Activated CD4-positive, alpha-beta T cell treated with anti-CD3 and anti-CD28 coated beads, Interleukin-2, amount 50 U/mL, for 48 hours (primary cell): ENCODE results near the gene NENF.
"Not testable (repeated sequence)": the region's sequence is repeated elsewhere in the genome, so short reads cannot be mapped to it uniquely, and the experiment has no call there.

Source experiments
- DNase-seq, 2 experiments: peaks; one replicate each; pipeline ENCODE4 v3.0.0-alpha.2; 2020

The NENF gene

DNA sequence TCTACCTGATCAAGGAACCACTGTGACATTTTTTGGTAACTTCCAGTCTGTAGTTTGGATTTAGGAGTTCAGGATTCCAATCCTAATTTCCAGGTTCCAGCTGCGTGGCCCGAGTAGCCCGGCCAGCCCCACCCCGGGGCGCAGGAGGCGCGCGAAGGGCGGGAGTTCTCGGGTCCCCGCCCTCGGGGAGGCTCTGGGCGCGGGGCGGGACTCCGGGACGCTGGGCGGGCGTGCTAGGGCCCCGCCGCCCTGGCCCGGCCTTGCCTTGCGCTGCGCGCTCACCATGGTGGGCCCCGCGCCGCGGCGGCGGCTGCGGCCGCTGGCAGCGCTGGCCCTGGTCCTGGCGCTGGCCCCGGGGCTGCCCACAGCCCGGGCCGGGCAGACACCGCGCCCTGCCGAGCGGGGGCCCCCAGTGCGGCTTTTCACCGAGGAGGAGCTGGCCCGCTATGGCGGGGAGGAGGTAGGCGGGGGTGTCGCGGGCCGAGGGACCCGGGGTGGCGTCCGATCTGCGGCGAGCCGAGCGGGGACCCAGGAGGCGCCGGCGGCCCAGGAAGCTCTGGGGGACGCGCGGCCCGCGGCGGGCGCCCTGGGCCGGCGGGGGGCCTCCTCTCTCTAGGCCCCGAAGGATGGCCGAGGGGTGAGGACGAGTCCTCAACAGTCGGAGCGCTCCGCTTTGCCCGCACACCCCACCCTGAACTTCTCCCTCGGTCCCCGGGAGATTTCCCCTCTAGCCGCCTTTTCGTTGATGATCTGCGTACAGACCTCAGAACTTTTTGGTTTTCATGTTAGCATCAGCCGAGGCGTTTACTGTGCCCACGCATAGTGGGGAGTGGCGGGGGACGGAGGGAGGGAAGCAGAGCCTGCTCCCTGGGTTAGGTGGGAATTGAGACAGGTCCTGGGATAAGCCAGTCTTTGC is at the start of gene NENF:
Gene NENF, plus strand, starts transcription at position 260 of the 916 bp plus-strand sequence. Its CDS starts 24 bp downstream, at position 284.
- peak; percentile 78 to 82 for DNase-seq

DNA sequence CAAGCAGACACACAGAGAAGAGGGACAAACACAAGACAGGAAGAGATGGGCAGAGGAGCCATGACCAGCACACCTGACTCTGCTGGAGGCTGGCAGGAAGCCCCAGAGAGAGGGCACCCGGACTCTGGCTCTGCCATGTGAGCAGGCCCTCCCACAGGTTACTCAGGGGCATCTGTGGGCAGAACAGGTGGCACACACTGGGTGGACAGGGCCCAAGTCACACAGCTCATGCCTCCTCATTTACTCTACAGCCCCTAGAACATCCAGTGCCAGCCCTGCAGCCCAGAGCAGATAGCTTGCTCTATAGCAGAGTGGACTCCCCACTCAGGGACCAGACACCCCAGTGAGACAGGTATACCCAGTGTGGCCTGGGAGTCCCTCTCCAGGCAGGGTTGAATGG is 46.7 kb upstream of the NENF start:
- no peak for DNase-seq

DNA sequence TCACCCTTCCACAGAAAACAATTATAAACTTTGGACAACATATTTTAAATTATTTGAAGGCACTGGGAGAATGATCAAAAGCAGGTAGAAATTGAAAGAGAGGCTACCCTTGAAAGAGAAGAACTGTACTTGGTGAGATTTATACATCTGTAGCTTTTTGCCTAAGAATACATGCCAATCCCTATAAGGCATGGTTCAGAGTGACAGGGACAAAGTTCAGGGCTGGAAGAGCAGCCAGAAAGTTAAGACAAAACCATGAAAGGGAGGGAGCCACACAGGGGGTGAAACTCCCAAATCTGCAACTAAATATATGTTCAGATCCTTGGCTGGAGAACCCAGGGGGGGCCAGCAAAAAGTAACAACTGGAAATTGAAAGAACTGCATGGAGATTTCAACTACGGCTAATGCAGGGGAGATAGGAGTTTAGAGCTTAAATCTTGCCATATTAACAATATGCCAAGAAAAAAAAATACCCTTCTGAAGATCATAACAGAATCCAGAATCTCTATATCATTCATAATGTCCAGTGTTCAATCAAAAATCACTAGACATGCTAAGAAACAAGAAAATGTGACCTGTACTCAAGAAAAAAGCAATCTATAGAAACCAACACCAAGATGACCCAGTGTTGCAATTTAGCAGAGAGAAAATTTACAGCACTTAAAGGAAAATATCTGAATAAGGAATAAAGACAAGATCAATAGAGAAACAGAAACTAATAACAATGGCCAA is 43.6 kb upstream of the NENF start:
- DNase-seq = no peak

DNA sequence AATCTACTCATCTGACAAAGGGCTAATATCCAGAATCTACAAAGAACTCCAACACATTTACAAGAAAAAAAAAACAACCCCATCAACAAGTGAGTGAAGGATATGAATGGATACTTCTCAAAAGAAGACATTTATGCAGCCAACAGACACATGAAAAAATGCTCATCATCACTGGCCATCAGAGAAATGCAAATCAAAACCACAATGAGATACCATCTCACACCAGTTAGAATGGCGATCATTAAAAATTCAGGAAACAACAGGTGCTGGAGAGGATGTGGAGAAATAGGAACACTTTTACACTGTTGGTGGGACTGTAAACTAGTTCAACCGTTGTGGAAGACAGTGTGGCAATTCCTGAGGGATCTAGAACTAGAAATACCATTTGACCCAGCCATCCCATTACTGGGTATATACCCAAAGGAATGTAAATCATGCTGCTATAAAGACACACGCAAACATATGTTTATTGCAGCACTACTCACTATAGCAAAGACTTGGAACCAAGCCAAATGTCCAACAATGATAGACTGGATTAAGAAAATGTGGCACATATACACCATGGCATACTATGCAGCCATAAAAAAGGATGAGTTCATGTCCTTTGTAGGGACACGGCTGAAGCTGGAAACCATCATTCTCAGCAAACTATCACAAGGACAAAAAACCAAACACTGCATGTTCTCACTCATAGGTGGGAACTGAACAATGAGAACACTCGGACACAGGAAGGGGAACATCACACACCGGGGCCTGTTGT is 36.9 kb upstream of the NENF start:
- DNase-seq = not testable (repeated sequence)

DNA sequence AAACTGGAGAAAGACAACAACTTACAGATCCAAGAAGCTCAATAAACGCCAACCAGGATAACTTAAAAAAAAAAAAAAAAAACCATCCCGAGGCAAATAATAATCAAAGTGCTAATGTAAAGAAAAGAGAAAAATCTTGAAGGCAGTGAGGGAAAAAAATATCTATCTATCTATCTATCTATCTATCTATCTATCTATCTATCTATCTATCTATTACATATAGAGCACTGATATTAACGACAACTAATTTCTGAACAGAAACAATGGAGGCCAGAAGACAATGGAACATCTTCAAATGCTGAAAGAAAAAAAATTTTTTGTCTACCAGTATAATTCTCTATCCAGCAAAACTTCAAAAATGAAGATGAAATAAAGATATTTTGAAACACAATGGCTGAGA is 36.1 kb upstream of the NENF start:
- no peak for DNase-seq

DNA sequence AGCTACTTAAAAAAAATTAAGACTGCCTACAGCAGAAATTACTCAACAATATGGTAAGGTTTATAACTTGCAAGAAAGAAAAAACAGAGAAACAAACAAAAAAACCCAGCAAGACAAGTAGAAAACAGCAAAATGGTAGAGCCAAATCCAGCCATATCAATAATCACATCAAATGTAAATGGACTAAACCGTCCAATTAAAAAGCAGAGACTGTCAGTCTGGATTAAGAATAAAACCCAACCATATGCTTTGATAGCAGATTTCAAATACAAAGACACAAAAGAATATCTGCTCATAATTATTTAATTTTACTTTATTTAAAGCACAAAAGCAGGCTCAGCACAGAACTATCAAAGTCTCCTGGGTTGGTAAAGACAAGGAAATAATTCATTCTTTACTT is 35.5 kb upstream of the NENF start:
- DNase-seq = no peak

DNA sequence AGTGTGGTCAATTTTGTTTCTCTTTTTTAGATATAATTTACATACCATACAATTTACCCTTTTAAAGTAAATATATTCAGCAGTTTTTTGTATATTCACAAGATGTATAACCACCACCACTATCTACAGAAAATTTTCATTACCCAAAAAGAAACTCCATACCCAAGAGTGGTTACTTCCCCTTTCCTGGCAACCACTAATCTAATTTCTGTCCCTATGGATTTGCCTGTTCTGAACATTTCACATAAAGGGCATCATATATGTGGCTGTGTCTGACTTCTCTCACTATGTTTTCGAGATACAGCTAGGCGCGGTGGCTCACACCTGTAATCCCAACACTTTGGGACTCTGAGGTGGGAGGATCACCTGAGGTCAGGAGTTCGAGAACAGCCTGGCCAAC is 31.7 kb upstream of the NENF start:
- no peak for DNase-seq

DNA sequence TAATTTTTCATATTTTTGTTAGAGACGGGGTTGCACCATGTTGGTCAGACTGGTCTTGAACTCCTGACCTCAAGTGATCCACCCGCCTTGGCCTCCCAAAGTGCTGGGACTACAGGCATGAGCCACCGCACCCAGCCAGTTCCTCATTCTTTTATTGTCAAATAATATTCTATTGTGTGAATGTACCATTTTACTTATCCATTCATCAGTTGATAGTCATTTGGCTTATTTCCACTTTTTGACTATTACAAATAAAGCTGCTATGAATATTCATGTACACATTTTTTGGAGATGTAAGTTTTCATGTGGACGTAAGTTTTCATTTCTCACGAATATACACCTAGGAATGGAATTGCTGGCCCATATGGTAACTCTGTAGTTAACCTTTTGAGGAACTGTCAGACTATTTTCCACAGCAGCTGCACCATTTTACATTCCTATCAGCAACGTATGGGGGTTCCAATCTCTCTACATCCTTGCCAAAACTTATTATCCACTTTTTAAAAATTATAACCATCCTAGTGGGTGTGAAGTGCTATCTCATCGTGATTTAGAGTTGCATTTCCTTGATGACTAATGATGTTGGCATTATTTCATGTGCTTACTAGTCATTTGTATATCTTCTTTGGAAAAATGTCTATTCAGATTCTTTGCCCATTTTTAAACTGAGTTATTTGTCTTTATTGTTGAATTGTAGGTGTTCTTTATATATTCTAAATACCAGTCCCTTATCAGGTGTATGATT is 30.7 kb upstream of the NENF start:
- DNase-seq = no peak

DNA sequence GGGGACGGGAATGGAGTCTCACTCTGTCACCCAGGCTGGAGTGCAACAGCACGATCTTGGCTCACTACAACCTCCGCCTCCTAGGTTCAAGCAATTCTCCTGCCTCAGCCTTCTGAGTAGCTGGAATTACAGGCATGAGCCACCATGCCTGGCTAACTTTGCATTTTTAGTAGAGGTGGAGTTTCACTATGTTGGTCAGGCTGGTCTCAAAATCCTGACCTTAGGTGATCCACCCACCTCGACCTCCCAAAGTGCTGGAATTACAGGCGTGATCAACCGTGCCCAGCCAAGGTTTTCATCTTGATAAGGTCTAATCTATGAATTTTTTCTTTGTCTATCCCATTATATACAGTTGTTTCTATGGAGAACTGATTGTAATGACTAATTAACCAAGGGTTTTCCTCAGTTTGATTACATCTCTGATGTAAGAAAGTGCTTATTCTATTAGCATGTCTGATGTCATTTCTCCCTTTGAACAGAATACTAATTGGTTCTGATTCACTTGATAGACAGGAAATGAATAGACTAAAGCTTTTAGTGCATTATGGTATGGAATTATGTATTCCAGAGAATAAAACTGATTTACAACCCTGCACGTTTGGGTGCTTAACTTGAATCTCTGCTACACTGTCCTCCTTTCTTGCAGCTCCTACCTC is 29.9 kb upstream of the NENF start:
- no peak for DNase-seq

DNA sequence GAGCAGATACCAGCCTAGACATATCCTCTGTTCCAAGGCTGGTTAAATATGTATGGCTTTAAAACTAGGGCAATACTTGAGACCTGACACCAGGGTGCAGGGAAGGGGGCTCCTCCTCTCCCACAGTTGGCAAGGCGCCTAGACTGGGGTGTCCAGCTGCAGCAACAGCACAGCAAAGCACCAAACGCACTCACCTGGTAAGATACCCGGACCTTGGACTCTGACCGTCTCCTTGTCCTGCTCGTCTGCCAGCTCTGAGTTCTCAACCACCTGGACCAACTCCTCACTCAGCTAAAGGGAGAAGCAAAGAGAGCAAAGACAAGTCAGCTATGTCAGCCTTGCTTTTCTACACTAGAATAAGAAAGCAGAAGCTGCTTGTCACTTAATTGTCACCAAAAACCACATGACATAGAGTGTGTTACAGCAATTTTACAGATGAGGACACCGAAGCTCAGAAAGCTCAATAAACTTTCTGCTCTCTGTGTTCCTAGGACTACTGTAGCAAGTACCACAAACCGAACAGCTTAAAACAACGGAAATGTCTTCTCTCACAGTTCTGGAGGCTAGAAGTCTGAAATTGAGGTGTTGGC is 22.4 kb upstream of the NENF start:
- DNase-seq = no peak

DNA sequence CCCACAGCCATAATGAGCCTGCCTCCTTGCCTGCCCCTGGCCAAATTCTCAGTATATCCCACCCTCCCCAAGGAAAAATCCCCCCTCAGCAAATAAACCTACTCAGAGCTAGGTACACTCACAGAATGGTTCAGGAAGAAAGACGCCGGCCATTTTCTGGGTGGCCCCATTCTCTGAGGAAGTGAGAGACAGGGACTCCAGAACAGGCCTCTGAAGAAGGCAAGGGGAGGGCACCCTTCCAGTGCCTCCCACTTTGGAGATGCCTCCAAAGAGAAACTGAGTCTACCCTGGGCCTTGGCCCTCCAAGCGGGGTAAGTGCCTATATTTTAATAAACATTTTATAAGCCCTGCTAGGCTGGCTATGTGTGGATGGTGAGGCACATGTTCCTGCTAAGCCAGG is 20.3 kb upstream of the NENF start:
- DNase-seq = no peak

DNA sequence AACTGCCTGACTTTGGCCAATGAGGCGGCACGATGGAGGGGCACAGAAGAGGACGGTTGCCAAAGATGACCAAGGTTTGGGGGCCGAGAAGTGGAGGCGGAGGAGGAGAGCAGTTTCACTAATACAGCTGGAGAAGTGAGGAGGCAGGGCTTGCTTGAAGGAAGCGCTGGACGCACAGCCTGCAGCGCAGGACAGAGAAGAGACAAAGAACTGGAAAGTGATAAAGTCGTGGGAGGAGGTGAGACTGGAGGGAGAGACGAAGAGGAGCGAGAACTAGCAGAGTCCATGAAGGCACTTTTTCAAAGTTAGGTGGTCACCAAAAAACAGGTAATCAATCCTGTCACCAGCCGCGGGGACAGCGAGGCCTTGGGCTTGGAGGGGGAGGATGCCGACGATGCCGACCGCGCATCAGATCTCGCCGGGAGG is 18.8 kb upstream of the NENF start:
- DNase-seq = no peak

DNA sequence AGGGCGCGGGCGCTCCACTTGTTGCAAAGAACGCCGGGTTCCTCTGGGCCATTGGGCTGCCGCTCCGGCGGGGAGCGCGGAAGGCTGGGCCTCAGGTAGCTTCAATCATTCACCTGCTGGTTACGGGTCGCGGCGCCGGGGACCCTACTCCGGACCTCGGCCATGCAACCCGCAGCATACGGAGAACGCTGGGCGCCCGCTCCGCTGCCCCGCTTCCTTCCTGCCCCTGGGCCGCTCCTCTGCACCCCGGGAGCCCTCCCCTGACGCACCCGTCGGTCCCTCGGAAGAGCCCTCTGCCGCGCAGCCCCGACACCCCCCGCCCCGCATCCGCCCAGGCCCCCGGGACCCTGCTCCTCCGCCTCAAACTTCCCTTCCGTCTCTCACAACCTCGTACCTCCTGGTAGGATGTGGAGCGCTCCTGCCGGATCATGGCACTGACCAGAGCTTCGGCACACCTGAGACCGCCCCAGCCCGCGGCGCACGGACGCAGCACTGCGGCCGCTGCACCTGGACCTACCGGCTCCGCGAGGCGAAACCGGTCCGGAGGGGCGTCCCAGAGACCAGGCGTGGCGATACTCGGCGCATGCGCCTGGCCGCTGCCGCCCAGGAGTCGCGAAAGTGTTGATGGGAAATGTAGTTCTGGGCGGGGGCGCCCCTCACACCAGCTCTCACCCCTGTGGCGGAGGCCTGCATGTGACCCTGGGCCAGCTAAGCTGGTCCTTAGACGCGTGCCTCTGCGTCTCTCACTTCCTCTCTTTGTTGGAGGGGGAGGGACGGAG is 18.2 kb upstream of the NENF start, which contains the start of gene PACC1:
Gene PACC1, minus strand, starts transcription at position 559 of the 779 bp plus-strand sequence. Its CDS starts 129 bp downstream, at position 430.
- peak; percentile 87 to 89 for DNase-seq

DNA sequence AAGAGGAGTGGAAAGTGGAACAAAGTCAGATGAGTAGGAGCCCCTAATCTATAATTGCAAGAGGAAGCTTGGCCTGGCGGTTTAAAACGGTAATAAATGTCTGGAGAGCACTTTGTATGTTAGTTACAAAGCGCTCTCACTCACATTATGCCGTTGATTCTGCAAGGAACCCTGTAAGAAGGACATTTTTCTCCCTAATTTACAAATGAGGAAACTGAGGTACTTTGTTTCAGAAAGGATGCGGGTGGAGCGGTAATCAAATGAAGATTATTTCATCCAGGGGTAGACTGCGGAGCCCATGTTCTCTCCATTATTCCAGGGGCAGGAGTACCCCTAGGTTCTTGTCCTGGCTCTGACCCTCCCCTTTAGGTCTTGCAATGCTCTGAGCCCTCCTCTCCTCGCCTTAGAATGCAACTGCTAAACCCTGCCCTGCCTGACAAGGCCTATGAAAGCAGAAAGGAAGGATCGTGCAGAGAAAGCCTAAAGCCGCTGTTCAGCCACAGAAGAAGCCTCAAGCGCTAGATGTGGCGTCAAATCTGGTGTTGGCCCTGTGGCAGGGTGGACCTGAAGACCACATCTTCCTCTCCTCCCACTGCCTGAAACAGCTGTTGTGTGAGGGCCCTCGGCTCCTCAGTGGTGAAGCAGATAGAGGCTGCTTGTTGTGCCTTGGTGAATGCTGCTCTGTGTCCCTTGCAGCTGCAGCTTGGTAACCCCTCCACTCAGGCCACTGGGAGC is 17.4 kb upstream of the NENF start:
- no peak for DNase-seq

DNA sequence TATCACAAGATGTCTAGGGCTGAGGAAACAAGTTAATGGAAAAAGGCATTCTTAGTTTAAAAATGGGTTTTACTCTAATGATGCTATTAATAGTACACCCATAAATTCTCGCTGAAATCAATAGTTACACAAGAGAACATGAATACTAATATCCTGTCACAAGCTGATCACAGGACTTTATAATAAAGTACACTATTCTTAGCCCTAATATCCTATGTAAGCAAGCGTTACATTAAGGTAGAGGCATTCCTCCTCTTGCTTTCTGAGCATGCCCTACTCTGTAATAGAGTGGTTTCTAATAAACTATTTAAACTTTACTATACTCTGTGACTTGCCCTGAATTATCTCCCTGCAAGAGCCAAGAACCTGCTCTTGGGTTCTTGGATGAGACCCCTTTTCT is 11.6 kb upstream of the NENF start:
- DNase-seq = no peak

DNA sequence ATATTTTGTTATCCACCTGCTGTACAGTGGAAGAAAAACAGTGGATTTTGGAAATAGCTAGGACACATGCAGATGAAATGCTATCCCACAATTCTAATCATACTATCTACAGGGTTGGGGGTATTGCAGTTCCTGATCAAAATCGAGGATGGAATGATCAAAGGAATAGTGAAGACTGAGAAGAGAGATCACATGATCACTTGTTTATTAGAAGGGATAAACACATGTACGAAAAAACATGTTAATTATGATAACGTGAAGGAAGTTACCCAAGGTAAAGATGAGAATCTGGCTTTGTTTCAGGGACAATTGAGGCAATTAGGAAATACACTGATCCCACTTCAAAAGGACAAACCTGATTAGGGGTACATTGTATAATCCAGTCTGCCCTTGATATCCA is 8.8 kb upstream of the NENF start:
- DNase-seq = no peak

DNA sequence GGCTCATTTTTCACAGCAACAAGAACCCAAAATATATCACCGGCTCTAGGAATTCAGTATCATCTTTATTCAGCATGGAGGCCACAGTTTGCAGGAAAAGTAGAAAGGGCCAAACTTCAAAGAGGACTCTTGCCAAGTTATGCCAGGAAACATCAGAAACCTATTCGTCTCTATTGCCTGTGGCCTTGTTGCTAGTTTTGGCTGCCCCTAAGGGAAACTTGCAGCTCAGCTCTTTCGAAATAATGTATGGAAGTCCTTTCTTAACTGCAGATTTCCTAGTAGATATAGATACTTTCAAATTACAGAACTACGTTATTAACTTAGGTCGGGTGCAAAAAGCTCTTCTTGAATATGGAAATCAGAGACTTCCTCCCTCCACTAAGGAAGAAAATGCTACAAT is 4.2 kb upstream of the NENF start:
- no peak for DNase-seq

DNA sequence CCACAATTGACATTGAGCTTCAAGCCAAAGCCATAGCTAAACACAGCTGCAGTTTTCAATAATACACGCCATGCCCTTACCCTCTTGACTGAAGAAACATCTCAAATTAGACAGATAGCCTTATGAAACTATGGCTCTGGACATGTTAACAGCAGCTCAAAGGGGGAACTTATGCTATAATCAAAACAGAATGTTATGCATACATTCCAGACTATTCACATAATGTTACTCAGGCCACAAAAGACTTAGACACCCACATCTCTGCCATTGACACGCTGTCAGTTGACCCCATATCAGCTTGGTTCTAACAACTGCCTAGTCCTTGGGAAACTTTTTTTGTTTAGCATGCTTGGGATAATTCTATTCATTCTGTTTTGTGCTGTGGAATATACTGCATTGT is 2.3 kb upstream of the NENF start:
- DNase-seq = no peak

DNA sequence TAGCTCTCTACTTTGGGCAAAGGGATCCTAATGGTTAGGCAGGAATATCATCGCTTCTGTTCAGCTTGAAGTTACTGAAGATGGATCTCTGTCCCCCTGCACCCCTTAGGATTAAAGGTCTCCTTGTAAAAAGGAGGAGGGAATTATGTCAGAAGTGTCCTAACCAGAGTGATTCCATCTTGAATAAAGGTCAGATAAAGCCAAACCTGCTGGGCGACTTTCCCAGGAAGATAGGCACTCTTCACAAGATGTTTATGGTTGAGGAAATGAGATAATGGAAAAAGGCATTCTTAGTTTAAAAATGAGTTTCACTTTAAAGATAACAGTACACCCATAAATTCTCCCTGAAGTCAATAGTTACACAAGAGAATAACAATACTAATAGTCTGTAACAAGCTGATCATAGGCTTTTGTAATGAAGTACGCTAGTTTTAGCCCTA is 1.7 kb upstream of the NENF start:
- DNase-seq = no peak

DNA sequence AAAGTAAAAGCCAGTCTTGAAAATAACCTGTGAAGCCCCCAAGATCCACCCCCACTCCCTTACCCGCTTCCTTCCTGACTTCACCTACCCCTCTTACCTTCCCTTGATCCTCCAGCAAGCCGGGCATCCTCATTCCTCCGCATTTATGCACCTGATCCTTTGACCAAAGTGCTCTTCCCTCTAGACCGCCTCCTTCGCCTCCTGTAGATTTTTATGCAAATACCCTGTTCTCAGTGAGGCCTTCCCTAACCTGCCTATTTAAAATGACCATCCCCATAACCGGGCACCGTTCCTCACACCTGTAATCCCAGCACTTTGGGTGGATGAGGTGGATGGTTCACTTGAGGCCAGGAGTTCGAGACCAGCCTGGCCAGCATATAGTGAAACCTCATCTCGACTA is 1.1 kb upstream of the NENF start:
- no peak for DNase-seq
